Hair follicular keratinocyte (primary cell): Measurements from ENCODE around the gene RTP4. TPM values are rescaled to one million over a fixed set of nuclear protein-coding genes. Genes with fewer than 3 reads are reported as not detected.

Experiments
- total RNA-seq: library from RNA; depleted of rRNA; stranded (reverse); fragments of >200 nt; gene quantifications from 2 replicates; pipeline ENCODE4 v1.2.3, GENCODE V29; 2015

RTP4 gene, protein sequence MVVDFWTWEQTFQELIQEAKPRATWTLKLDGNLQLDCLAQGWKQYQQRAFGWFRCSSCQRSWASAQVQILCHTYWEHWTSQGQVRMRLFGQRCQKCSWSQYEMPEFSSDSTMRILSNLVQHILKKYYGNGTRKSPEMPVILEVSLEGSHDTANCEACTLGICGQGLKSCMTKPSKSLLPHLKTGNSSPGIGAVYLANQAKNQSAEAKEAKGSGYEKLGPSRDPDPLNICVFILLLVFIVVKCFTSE
- 0.47 TPM in 1 of 2 replicates, not detected in the other for total RNA-seq

DNA sequence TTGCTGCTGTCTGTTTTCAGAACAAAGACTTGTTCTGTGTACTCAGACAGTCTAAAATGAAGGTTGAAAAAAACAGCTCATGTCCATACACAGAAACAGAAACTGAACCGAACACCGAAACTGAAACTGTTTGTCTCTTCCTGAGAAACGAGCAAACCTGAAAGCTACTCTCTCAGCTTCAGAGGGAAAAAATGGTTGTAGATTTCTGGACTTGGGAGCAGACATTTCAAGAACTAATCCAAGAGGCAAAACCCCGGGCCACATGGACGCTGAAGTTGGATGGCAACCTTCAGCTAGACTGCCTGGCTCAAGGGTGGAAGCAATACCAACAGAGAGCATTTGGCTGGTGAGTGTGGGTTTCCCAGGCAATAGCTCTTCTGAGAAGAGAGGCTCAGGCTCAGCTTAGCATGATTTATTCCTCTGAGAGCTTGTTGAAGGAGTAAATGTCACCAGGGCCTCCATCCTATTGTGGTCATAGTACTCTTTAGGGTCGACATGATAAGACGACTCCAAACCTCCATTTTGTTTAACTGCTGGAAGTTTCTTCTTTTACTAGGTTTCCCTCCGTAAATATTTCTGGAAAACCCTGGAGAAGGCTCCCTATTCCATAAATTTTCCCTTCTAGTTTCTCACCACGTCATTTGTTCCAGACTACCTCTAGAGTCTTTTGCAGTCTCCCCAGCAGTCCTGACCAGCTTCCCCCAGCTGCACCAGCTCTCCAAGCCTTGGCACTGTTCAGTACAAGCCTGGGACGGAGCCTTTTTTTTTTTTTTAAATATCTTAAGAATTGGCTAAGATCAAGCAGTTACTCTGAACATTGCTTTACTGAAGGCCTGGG is at the start of gene RTP4:
RTP4 (plus strand) TSS at position 135 of the 838 bp plus-strand sequence; CDS start at position 192, 57 bp downstream.

Other genes with a start within 250 kb of the RTP4 start
- 60.1 and 74.9 TPM in 2 replicates for gene RPL39L, start 228.9 kb upstream of the RTP4 start, total RNA-seq
- gene RTP1, start 170.9 kb upstream of the RTP4 start, total RNA-seq: not detected in 2 replicates
- 0.23 TPM in 1 of 2 replicates, not detected in the other for gene MASP1, start 76.6 kb upstream of the RTP4 start, total RNA-seq